GM03348 (cell line): ENCODE results near the gene DUS3L.
"Not testable (repeated sequence)": the region's sequence is repeated elsewhere in the genome, so short reads cannot be mapped to it uniquely, and the experiment has no call there.

Experiments used
- DNase-seq: peaks from one replicate; pipeline ENCODE4 v3.0.0; 2012; ENCODE audit warnings: low spot score

The DUS3L gene

DNA sequence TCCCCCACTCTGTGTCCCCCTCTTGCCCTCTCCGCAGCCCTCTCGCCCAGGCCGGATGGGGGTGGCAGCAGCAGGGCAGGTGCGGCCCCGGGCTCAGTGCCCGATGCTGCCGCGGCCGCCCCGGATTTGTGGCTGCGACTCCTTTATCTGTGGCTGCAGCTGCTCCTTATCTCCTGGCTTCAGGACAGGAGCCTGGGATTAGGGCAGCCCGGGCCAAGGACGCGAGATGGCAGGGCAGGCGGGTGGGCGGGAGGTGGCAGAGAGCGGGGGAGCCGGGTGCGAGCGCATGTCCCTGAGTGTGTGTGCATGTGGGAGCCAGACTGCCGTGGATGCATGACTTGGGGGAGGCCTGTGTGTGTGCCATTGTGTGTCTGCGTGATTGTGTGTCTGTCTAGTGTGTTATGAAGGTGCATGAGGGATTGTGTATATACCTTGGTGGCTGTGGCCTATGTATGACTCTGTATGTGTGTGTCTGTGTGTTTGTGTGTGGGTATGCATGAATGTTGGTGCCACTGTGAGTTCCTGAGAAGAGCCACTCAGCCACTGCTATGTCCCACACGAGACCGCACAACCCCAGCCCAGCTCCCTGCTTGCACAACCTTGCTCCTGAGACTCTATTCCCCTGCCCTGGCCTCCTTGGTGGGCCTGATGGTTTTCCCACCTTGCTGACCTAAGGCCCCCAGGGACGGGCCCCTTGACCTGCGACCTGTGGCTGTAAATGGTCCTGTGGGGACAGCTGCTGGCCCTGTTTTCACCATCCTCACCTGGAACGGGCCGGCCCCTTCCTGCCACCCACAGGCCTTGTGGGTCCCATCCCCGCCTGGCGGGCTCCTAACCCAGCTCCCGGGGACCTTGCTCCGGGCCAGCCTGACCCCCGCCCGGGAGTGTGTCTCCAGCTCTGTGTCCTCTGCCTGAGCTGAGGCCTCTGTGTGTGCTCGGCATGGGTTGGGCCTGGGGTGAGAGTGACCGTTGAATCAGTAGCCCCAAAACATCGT lies 8.6 kb upstream of the DUS3L start:
- no peak for DNase-seq

DNA sequence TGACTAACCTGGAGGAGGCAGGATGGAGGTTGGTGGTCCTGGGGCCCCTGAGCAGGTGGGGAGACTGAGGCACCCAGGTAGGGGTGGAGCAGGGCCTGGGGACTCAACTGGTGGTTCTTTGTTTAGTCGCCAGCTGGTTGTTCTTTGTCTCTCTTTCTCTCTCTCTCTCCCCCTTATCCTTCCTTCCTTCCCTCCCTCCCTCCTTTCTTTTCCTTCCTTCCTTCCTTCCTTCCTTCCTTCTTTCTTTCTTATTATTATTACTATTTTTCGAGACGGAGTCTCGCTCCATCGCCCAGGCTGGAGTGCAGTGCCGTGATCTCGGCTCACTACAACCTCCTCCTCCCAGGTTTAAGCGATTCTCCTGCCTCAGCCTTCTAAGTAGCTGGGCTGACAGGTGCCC lies 7.3 kb upstream of the DUS3L start:
- no peak for DNase-seq

- DNase-seq: no peak
These were observed 4.5 kb upstream of the DUS3L start for GRCh38 chr19:5795382-5795919.

DNA sequence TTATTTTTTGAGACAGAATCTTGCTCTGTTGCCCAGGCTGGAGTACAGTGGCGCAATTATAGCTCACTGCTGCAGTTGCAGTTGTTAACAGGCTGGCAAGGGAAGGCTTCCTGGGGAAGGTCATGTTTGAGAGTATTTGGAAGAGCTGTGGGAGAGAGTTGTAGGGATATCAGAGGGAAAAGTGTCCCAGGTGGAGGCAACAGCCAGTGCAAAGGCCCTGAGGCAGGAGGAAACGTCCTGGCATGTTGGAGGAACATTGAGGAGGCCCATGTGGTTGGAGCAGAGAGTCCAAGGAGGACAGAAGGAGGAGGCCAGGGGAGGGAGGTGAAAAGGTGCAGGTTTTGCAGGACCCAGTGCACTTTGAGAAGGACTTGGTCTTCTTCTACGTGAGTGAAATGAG lies 2.2 kb upstream of the DUS3L start:
- DNase-seq: no peak

DNA sequence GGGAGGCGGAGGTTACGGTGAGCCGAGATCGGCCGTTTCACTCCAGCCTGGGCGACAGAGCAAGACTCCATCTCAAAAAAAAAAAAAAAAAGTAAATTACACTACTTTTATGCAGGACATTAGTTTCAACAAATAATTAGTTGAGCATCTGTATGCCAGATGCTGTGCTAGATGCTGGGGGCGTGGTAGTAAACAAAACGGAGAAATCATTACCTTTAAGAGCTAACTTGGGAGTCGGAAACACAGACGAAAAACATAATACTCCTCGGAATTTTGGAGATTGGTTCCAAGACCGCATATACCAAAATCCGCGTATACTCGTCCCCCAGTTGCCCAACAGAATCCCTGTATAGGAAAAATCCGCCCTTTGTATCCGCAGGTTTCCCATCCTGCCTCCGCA lies 1.3 kb upstream of the DUS3L start:
- no peak for DNase-seq

GRCh38 chr19:5789886-5790558 lies 941 bp downstream of the DUS3L start:
- no peak for DNase-seq

DNA sequence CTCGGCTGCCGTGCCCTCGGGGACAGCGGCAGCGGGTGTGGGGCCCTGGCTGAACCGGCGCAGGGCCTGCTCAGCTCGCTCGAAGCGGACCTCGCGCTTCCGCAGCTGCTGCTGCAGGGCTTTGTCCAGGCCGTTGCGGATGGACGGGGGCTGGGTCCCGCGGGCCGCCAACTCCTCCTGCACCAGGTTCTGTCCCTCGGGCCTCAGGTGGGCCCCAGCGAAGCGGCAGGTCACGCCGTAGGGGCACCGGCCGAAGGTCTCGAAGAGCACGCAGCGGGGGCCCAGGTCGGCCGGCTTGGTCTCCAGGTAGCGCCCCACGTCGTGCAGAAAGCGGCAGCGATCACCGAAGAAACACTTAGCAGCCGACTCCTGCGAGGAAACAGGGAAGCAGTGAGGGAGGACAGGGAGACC lies 1.6 kb downstream of the DUS3L start:
- DNase-seq: no peak

- DNase-seq: no peak
These were observed 2.5 kb downstream of the DUS3L start for GRCh38 chr19:5788422-5788821.

GRCh38 chr19:5787409-5788182 lies 3.4 kb downstream of the DUS3L start:
- no peak for DNase-seq

DNA sequence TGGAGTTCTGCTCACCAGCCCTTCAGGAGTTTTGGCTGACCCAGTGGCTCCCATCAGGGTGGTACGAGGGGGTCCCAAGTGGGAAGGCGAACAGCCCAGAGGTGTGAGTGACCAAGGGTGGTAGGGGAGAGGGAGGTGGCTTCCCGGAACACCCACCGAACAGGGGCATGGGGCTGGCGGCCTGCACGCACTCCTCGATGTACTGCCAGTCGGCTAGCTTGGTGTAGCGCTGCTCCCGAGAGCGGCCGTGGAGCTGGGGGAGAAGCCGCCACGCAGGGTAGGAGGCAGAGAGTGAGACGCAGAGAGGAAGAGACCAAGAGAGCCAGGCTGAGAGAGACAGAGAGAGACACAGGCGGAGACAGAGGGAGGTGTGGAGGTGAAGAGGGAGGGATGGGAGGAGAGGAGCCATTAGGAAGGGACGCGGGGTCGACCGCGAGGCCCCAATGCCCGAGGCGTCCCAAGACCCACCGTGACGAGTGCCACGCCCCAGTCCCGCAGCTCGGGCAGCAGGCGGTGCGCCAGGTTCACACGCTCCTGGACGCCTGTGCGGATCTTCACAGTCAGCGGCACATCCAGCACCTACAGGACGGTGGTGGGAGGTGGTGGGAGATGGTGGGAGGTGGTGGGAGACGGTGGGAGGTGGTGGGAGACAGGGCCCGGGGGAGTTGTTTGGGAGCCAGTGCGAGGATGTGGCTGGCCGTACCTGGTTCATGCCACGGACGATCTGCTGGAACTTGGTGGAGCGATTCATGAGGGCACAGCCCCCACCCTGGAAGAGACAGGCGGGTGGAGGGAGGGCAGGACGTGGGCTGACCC lies 4.2 kb downstream of the DUS3L start:
- no peak for DNase-seq

GRCh38 chr19:5785423-5785822 lies 5.5 kb downstream of the DUS3L start:
- no peak for DNase-seq

DNA sequence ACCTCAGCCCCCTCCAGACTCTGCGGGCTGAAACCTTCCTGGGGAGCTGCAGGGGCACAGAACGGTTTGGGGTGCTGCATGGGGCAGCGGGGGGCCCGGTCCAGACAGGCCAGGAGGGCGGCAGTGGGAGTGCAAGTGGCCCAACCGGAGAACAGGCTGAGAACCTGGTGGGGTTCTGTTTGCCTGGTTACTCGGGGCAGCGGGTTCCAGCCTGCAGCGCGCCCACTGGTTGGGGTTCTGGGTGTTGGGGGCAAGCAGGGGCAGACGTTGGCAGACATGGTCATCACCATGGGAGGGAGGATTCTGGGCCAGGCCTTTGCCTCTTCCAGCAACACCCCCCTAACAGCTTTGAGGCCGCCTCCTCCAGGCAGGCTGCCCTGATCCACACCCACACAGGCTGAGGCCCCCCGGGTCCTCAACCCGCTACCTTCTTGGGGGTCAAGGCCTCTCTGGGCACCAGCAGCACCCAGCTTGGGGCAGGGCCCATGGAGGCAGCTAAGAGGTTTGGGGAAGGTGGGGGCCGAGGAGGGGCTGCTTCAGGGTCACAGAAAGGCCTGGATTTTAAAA lies 6.3 kb downstream of the DUS3L start, which contains the start of gene PRR22:
Gene PRR22, minus strand, starts transcription at position 166 of the 567 bp plus-strand sequence. Its CDS starts 86 bp downstream, at position 80.
- DNase-seq: no peak

DNA sequence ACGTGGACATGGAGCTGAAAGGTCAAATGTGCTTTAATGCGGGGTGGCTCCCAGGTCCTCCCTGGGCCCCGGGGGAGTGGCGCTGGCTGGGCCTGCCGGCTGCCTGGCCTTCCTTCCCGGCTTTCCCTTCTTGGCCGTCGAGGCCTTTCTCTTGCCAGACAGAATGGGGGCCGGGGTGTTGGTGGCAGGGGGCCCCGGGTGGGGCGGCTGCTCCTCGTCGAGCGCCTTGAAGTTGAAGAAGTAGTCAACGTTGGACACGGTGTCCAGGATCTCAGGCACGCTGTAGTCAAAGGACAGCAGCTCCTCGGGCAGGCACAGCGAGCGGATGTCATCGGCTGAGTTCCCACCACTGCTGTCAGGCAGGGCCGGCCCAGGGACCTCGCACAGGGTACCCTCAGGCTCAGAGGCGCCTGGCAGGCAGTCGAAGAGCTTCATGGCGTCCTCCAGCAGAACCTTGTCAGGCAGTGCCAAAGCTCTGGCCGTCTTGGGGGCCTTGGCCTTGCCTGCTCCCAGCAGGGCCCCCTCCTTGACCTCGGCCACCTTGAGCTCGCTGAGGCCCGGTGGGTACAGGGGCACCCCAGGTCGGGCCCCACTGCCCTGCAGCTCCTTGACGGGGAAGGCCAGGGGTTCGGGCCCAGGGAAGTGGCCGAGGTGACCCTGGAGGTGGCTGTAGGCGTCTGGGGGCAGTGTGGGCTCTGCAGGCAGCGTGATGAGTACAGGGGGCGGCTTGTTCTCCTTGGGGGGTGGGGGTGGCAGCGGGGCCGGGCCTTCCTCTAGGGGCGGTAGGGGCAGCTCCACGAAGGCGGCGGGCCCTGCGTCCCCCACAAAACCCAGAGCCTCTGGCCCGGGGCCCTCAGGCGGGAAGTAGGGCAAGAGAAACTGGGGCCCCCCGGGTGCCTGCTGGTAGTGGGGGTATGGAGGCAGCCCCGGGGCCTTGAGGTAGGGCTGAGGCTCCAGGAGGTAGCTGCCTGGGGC lies 7.7 kb downstream of the DUS3L start:
- DNase-seq: no peak

GRCh38 chr19:5782322-5782721 lies 8.6 kb downstream of the DUS3L start:
- no peak for DNase-seq

DNA sequence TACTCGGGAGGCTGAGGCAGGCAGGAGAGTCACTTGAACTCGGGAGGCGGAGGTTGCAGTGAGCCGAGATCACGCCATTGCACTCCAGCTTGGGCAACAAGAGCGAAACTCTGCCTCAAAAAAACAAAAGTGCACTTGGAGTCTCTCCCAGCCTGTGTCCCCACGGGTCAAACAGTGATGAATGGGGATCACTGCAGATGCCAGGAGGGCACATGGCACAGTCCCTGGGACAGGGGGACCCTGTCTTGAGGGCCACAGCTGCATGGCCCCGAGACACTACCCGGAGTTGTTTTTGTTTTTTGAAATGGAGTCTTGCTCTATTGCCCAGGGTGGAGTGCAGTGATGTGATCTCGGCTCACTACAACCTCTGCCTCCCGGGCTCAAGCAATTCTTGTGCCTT lies 10.0 kb downstream of the DUS3L start:
- DNase-seq: not testable (repeated sequence)

- no peak for DNase-seq
These were observed 12.6 kb downstream of the DUS3L start for GRCh38 chr19:5778402-5778801.

DNA sequence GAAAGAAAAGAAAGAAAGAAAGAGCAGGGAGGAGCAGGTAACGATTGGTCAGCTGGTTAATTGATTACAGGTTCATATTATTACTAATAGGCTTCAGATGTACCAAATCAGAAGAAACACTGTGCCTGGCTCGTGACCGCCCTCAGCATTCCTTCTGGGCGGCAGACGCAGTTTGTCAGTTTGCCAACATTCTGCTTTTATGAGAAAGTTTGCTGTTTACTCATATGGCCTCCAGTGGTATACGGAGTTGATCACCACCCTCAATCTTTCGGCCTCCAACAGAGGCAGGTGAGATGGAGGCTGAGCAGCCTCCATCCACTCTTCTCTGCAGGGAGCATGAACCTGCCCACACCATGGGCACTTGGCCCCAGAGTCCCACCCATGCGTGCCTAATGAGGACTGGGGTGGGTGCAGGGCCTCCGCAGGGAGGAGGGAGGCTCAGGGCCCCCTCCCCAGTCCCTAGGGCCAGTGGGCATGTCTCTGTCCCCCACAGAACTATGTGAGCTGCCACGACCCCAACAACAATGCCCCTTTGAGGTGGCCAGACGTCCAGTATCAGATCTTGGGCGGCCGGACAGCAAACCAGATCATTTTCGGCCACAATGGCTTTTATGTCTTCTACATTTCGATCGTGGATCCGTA lies 15.2 kb downstream of the DUS3L start:
- peak; percentile 31 for DNase-seq

GRCh38 chr19:5774921-5775320 lies 16.0 kb downstream of the DUS3L start:
- DNase-seq: no peak

GRCh38 chr19:5773276-5773675 lies 17.7 kb downstream of the DUS3L start:
- no peak for DNase-seq
